Body of pancreas (tissue), 4 donors: ENCODE data around the gene CMSS1. TPM values are rescaled to one million over a fixed set of nuclear protein-coding genes. Genes with fewer than 3 reads are reported as not detected.

Source experiments
- ATAC-seq: fragments of 150-250 bp; one replicate; pipeline ENCODE4 v1.9.1; 2016
- DNase-seq, 4 donors: peaks; one replicate each; pipeline ENCODE4 v3.0.0-alpha.2; 2019
- H3K27ac ChIP-seq, 4 donors: fragments of 200-600 bp; sonication (generic); 1 replicate in 3 of 4; 2 replicates in 1 of 4; pipeline versions ENCODE4 v1.5.1 to v1.6.1; 2016 to 2019; ENCODE audit warnings: mild to moderate bottlenecking in 1 of 4, mixed read lengths in 1 of 4, moderate library complexity in 1 of 4
- H3K27me3 ChIP-seq, 2 donors: fragments of 200-600 bp; sonication (generic); one replicate each; pipeline ENCODE4 v1.6.0; 2016; ENCODE audit warnings: mild to moderate bottlenecking in 1 of 2
- H3K36me3 ChIP-seq, 2 donors: fragments of 200-600 bp; sonication (generic); replicated peaks in 1 of 2; 2 replicates each; pipeline ENCODE4 v1.5.1; 2016; ENCODE audit warnings: low read depth in 2 of 2; ENCODE audit not compliant: insufficient read depth in 1 of 2
- H3K4me1 ChIP-seq: fragments of 200-600 bp; sonication (generic); one replicate; pipeline ENCODE4 v1.6.0; 2016
- H3K4me3 ChIP-seq, 2 donors: fragments of 200-600 bp; sonication (generic); 1 replicate in 1 of 2; 2 replicates in 1 of 2; pipeline ENCODE4 v1.5.1; 2016 to 2019
- H3K9me3 ChIP-seq, 3 donors: fragments of 200-600 bp; sonication (generic); 1 replicate in 2 of 3; 2 replicates in 1 of 3; pipeline ENCODE4 v1.5.1; 2016
- CTCF ChIP-seq, 7 experiments: fragments of 450-650 bp in 4 of 7; fragments of 200-600 bp in 3 of 7; sonication (generic) in 3 of 7; IDR thresholded peaks; one replicate each; pipeline ENCODE4 v1.5.1; 2016 to 2019; ENCODE audit warnings: antibody characterized with exemption in 7 of 7
- POLR2A ChIP-seq, 3 donors: fragments of 450-650 bp; IDR thresholded peaks; one replicate each; pipeline ENCODE4 v1.6.1; 2016; ENCODE audit warnings: antibody characterized with exemption in 3 of 3, mild to moderate bottlenecking in 2 of 3
- WGBS, 2 donors: methylation state at CpG; one replicate each; pipeline ENCODE4 v1.1.5; 2017; 5-methylcytosine and 5-hydroxymethylcytosine counted together
- intact Hi-C: fragments of 100-400 bp; cut with DNase I; formaldehyde crosslinking; loops from one replicate; pipeline ENCODE4 v1.15.1; 2023
- total RNA-seq, 2 donors: library from RNA; depleted of rRNA; stranded (reverse); fragments of >200 nt; gene quantifications; one replicate each; pipeline ENCODE4 v1.1.0, GENCODE V29; 2016

Gene CMSS1
- total RNA-seq, 2 donors from 2014 or later, result 3.9 to 21.4 TPM

DNA sequence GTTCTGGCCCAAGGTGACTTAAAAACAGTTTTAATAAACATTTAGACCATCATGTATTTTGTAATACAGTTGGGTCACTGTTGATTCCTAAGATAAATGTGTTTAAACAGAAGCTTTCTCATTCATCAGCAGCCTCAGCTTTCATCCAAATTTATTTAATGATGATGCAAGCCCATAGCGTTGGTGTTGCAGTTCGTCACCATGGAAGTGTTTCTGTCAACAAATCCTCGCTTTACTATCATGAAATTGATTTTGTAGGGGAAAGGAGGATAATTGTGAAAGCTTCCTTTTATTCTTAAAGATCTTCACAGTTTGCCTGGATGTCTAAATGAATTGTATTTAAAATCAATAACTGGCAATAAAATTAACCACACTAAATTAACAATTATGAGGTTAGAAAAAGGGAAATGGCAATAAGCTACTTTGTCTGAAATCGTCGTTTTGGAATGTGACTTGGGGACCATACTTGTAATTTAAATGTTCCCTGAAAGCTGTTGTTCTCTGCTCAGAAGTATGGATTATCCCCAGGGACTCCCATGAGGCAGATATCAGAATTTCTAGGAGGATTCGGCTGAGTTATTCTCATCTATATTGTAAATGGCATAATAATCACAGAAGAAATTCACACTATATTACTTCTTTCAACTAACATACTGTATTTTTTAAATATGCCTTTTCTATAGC lies 29.0 kb downstream of the CMSS1 start:
- ATAC-seq (peak; percentile 40), DNase-seq (peak in 1 of 4 donors; percentile 20)
- intact Hi-C loops, result loop anchor here (5.0 kb wide), 1 partner anchor 406 kb away; no protein-coding TSS in a partner anchor
- no peak for TF ChIP-seq CTCF (IDR thresholded peaks at IDR 0.05)
- TF ChIP-seq POLR2A (IDR thresholded peaks at IDR 0.05), result no peak
- H3K9me3 ChIP-seq, result no peaks in the 10 kb centered on the region
- no peaks in the 10 kb centered on the region for H3K36me3 ChIP-seq
- H3K4me3 ChIP-seq, result no peak overlapping the region
- H3K4me1 ChIP-seq, result peaks cover 20% of the 10 kb centered on the region
- H3K27me3 ChIP-seq, result no peaks in the 10 kb centered on the region
- WGBS, 2 donors, result 38 to 46% methylated on average over 6 of the region's 6 CpGs
- peak overlapping the region in 1 of 4 donors; percentile 4 for H3K27ac ChIP-seq

- TF ChIP-seq POLR2A (IDR thresholded peaks at IDR 0.05), result no peak
- no peak for TF ChIP-seq CTCF (IDR thresholded peaks at IDR 0.05)
- Histone ChIP-seq H3K27me3 (no peaks in the 10 kb centered on the region), H3K9me3 (no peaks in the 10 kb centered on the region), H3K4me1 (peaks cover 13% of the 10 kb centered on the region), H3K36me3 (no peaks in the 10 kb centered on the region), H3K4me3 (no peak overlapping the region), H3K27ac (no peak overlapping the region)
- ATAC-seq, result no peak
- DNase-seq, result no peak
- 90 to 92% methylated on average over 6 of the region's 6 CpGs for WGBS, 2 donors
- intact Hi-C loops, result loop anchor here (5.0 kb wide), 1 partner anchor 404 kb away; no protein-coding TSS in a partner anchor
These were observed 30.8 kb downstream of the CMSS1 start for GRCh38 chr3:99848433-99848832.

DNA sequence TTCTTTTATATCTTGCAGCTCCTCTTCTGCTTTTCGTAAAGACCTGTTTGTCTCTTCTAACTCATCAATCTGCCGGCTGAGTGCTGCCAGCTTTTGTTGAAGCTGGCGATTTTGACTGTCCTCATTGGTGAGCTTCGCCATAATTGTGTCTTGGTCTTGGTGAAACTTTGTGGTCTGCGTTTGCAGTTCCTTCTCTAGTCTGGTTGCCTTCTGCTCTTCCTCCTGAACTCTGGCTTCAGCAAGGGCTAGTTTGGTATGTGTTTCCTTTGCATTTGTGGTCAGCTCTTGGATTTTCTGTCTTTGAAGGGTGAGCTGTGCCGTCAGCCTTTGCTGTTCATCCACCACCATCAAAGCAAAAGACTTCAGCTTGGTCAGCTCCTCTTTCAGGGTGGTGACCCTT lies 32.9 kb downstream of the CMSS1 start:
- no peak for DNase-seq
- Histone ChIP-seq H3K4me3 (no peak overlapping the region), H3K36me3 (no peaks in the 10 kb centered on the region), H3K27me3 (no peaks in the 10 kb centered on the region), H3K27ac (no peak overlapping the region), H3K4me1 (peaks cover 6% of the 10 kb centered on the region), H3K9me3 (no peaks in the 10 kb centered on the region)
- no peak for ATAC-seq
- TF ChIP-seq CTCF (IDR thresholded peaks at IDR 0.05) (no peak), POLR2A (IDR thresholded peaks at IDR 0.05) (no peak)
- intact Hi-C loops, result no loop called here
- 76 to 97% methylated on average over 6 of the region's 6 CpGs for WGBS, 2 donors

- no peak for TF ChIP-seq POLR2A (IDR thresholded peaks at IDR 0.05)
- TF ChIP-seq CTCF (IDR thresholded peaks at IDR 0.05), result no peak
- no peak for ATAC-seq
- Histone ChIP-seq H3K36me3 (no peaks in the 10 kb centered on the region), H3K4me3 (no peak overlapping the region), H3K4me1 (peaks cover 12% of the 10 kb centered on the region), H3K27ac (no peak overlapping the region), H3K9me3 (no peaks in the 10 kb centered on the region), H3K27me3 (no peaks in the 10 kb centered on the region)
- WGBS, 2 donors, result 92 to 94% methylated on average over 1 of the region's 1 CpG
- intact Hi-C loops, result no loop called here
- no peak for DNase-seq
These were observed 34.3 kb downstream of the CMSS1 start for GRCh38 chr3:99851955-99852354.

GRCh38 chr3:99852851-99853250 lies 35.2 kb downstream of the CMSS1 start:
- Histone ChIP-seq H3K27ac (no peak overlapping the region), H3K9me3 (no peaks in the 10 kb centered on the region), H3K36me3 (no peaks in the 10 kb centered on the region), H3K4me3 (no peak overlapping the region), H3K27me3 (no peaks in the 10 kb centered on the region), H3K4me1 (peaks cover 12% of the 10 kb centered on the region)
- WGBS, 2 donors, result 89 to 96% methylated on average over 1 of the region's 1 CpG
- DNase-seq, result no peak
- no peak for ATAC-seq
- intact Hi-C loops, result no loop called here
- no peak for TF ChIP-seq CTCF (IDR thresholded peaks at IDR 0.05)
- TF ChIP-seq POLR2A (IDR thresholded peaks at IDR 0.05), result no peak
